ENCODE measurements around the gene PXDN.

PXDN gene

GRCh38 chr2:1697601-1698000 lies 46.7 kb downstream of the PXDN start:
- H3K27ac ChIP-seq: no peak overlapping the region
- TF ChIP-seq ZFX (IDR thresholded peaks at IDR 0.05) (no peak), CTCF (conservative IDR thresholded peaks at IDR 0.05) (no peak)

GRCh38 chr2:1696472-1696871 lies 47.8 kb downstream of the PXDN start:
- H3K27ac ChIP-seq: no peak overlapping the region
- TF ChIP-seq ZFX (IDR thresholded peaks at IDR 0.05) (no peak), CTCF (conservative IDR thresholded peaks at IDR 0.05) (no peak)

DNA sequence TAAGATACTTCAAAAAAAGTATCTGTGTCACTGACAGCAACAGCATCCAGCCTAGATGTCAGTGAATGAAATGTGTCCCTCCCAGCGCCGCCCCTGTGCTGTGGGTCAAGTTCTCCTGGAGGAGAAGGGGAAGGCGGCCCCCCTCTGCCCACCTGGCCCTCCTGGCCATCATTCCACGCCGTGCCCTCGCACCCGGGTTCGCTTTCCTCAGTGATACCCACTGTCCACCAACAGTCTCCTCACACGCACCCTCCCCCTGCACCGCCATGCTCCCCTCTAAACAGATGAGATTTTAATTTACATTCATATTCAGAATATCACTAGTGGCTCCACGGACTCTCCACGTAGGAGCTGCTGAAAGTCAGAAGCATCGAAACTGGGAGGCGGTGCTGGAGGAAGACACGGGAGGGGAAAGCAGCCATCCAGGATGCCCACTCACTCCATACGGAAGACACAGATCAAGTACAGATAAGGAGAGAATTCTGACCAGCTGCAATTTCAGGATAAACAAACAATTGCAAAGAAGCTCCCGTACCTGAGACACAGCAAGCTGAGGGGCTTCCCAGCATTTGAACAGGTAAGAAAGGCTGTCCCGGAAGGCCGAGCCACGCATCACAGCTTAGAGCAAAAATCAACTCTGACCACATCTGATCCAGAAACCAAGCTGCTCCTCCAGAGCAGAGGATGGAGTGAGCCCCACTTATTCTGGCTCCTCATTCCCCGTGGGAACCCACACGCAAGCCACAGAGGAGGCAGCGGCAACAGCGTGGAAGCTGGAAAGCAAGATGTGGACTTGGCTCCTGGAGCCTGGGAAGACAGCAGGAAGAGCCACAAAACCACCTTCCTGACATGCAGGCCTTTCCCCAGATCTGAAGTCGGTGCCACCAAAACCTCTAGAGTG lies 49.7 kb downstream of the PXDN start:
- no peak overlapping the region for H3K27ac ChIP-seq
- TF ChIP-seq ZFX (IDR thresholded peaks at IDR 0.05) (no peak), CTCF (conservative IDR thresholded peaks at IDR 0.05) (no peak)

DNA sequence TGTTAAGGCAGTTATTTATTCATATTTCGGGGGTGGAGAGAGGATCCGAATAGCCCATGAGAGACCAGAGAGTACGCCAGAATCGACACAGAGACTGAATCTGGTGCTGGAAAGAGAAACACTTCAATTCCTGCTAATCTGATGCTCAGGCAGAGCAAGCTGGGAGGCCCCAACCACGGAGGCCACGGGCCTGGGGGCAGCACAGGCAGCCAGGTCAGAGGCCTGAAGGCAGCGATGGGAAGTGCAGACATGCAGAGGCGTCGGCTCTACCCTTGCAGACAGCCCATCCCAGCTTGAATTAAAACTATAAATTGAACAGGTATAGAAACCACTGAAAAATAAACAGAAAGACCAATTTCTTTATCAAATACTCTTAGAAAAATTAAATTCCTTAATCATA lies 50.6 kb downstream of the PXDN start:
- TF ChIP-seq ZFX (IDR thresholded peaks at IDR 0.05) (no peak), CTCF (conservative IDR thresholded peaks at IDR 0.05) (no peak)
- no peak overlapping the region for H3K27ac ChIP-seq

DNA sequence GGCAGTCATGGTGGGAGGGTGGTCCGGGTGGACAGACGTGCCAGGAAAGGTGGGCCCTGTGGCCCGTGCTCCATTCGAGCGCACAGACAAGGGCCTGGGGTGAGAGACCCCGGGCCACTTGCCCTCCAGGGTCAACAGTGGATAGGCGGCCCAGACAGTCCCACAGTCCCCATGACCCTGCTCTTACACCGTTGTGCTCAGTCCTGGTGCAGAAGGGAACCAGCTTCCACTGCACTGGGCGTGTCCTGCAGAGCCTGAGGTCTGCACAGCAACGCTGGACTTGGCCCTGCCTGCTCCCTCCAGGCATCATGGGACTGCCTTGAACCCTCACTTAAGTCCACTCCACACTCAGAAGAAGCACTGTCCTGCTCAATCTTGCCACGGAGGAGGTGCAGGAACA lies 52.0 kb downstream of the PXDN start:
- TF ChIP-seq CTCF (conservative IDR thresholded peaks at IDR 0.05) (no peak), ZFX (IDR thresholded peaks at IDR 0.05) (no peak)
- H3K27ac ChIP-seq: no peak overlapping the region

DNA sequence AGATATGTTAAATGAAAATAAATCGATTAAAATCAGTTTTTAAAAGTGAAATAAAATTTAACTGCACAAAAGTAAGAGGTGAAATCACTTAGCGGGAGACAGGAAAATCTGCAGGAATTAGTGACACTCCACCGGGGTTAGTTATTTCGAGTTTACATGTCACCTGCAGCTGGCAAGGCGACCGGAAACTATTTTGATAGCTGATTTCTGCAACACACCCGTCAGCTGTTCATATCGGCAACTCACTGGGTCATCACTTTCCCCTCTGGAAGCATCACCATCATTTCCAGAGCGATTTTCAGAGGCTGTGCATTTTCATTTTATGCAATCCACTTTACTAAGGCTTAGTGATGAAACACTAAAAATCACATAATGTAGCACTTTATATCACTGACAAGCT lies 52.9 kb downstream of the PXDN start:
- no peak for TF ChIP-seq CTCF (conservative IDR thresholded peaks at IDR 0.05)
- no peak for TF ChIP-seq ZFX (IDR thresholded peaks at IDR 0.05)

GRCh38 chr2:1690056-1690775 lies 54.1 kb downstream of the PXDN start:
- no peak overlapping the region for H3K27ac ChIP-seq
- TF ChIP-seq ZFX (IDR thresholded peaks at IDR 0.05) (no peak), CTCF (conservative IDR thresholded peaks at IDR 0.05) (no peak)

More for the DNA sequence above, 52.9 kb downstream of the PXDN start:
- H3K27ac ChIP-seq: no peak overlapping the region

Measured in C4-2B (cell line).